NCI-H1694 (cell line): ENCODE data around the gene LAGE3.

Experiments used
- DNase-seq: peaks from one replicate; lab custom pipeline; 2025; lab: John Stamatoyannopoulos, UW

LAGE3 gene

GRCh38 chrX:154477891-154478477 is 1.1 kb downstream of the LAGE3 start:
- DNase-seq: no peak

GRCh38 chrX:154476821-154477220 is 2.3 kb downstream of the LAGE3 start:
- no peak for DNase-seq

- no peak for DNase-seq
Observed at GRCh38 chrX:154473683-154474082, 5.4 kb downstream of the LAGE3 start.

GRCh38 chrX:154472685-154473632 is 6.1 kb downstream of the LAGE3 start:
- no peak for DNase-seq

GRCh38 chrX:154471839-154472684 is 7.0 kb downstream of the LAGE3 start:
- DNase-seq: no peak

GRCh38 chrX:154470914-154471568 is 8.0 kb downstream of the LAGE3 start:
- no peak for DNase-seq

GRCh38 chrX:154470434-154470833 is 8.6 kb downstream of the LAGE3 start:
- DNase-seq: no peak

- no peak for DNase-seq
Observed at GRCh38 chrX:154469880-154470279, 9.2 kb downstream of the LAGE3 start.

GRCh38 chrX:154469114-154469513 is 10.0 kb downstream of the LAGE3 start:
- DNase-seq: no peak

GRCh38 chrX:154468217-154468616 is 10.9 kb downstream of the LAGE3 start:
- DNase-seq: no peak

- no peak for DNase-seq
Observed at GRCh38 chrX:154467556-154467955, 11.5 kb downstream of the LAGE3 start.

GRCh38 chrX:154466907-154467306 is 12.2 kb downstream of the LAGE3 start:
- DNase-seq: no peak

GRCh38 chrX:154466036-154466435 is 13.0 kb downstream of the LAGE3 start:
- DNase-seq: no peak

GRCh38 chrX:154465601-154466000 is 13.5 kb downstream of the LAGE3 start:
- no peak for DNase-seq

GRCh38 chrX:154464806-154465365 is 14.2 kb downstream of the LAGE3 start:
- no peak for DNase-seq

GRCh38 chrX:154463611-154464220 is 15.4 kb downstream of the LAGE3 start:
- no peak for DNase-seq

- no peak for DNase-seq
Observed at GRCh38 chrX:154462396-154462795, 16.7 kb downstream of the LAGE3 start.

- DNase-seq: peak; percentile 26
Observed at GRCh38 chrX:154460326-154460725, 18.8 kb downstream of the LAGE3 start.

- peak; percentile 40 for DNase-seq
Observed at GRCh38 chrX:154459832-154460231, 19.2 kb downstream of the LAGE3 start.

- peak; percentile 47 for DNase-seq
Observed at GRCh38 chrX:154458954-154459778, 19.9 kb downstream of the LAGE3 start.
